HepG2 (cell line): Measurements from ENCODE around the gene ARAP1. TPM values are rescaled to one million over a fixed set of nuclear protein-coding genes. Genes with fewer than 3 reads are reported as not detected.

Experiments used
- ATAC-seq: fragments of 200-7000 bp; cut with Tn5 transposase; 3 replicates; pipeline ENCODE4 v1.9.1; 2020; ENCODE audit warnings: mild to moderate bottlenecking, moderate library complexity
- BruUV-seq: library from RNA; stranded (reverse); fragments of 400-500 nt; replicated peaks from 2 replicates; lab custom pipeline; 2021; lab: Mats Ljungman, UMichigan
- CTCF ChIA-PET: fragments of 300-600 bp; formaldehyde crosslinking; extraction: SDS; loops from one replicate; lab custom pipeline; 2021; ENCODE audit warnings: low total read pairs, inconsistent platforms, low intra/inter-chr PET ratio; lab: Yijun Ruan, JAX
- POLR2A ChIA-PET: fragments of 350-600 bp; sonication (Branson Sonifier 250); formaldehyde crosslinking; loops from one replicate; lab custom pipeline; 2020; ENCODE audit warnings: antibody characterized with exemption, inconsistent platforms; lab: Yijun Ruan, JAX
- DNase-seq: peaks from one replicate; pipeline ENCODE4 v3.0.0-alpha.2; 2015; ENCODE audit warnings: low spot score
- FAIRE-seq: peaks from 3 replicates; lab custom pipeline; 2011; peaks lifted over from hg19 to GRCh38; lab: Jason Lieb, UNC
- H2AFZ ChIP-seq: one replicate; pipeline ENCODE4 v1.6.1; 2011; ENCODE audit warnings: low read length, inconsistent platforms
- H3K27ac ChIP-seq: fragments of 300-600 bp; 3 replicates; pipeline ENCODE4 v1.8.0; 2011; ENCODE audit warnings: mixed run types, mild to moderate bottlenecking, mixed read lengths, low read length, inconsistent platforms; ENCODE audit not compliant: insufficient read depth; ENCODE audit errors: extremely low read length
- H3K27me3 ChIP-seq, 2 experiments: fragments of 200-600 bp in 1 of 2; 2 replicates in 1 of 2; 3 replicates in 1 of 2; pipeline versions ENCODE4 v1.6.0 to v1.8.0; 2011; ENCODE audit warnings: low read length in 2 of 2, mild to moderate bottlenecking in 2 of 2, moderate library complexity in 2 of 2, inconsistent platforms in 1 of 2; ENCODE audit not compliant: insufficient read depth in 2 of 2, control insufficient read depth in 1 of 2
- H3K36me3 ChIP-seq, 2 experiments: fragments of 200-600 bp in 1 of 2; replicated peaks in 1 of 2; 2 replicates in 1 of 2; 3 replicates in 1 of 2; pipeline versions ENCODE4 v1.5.1 to v1.8.0; 2011; ENCODE audit warnings: low read length in 2 of 2, inconsistent platforms in 1 of 2; ENCODE audit not compliant: insufficient read depth in 2 of 2, control insufficient read depth in 1 of 2
- H3K4me1 ChIP-seq: 2 replicates; pipeline ENCODE4 v1.5.1; 2012; ENCODE audit warnings: low read length, inconsistent platforms; ENCODE audit not compliant: insufficient read depth
- H3K4me2 ChIP-seq: 2 replicates; pipeline ENCODE4 v1.6.0; 2011; ENCODE audit warnings: low read depth, low read length, inconsistent platforms
- H3K4me3 ChIP-seq, 3 experiments: fragments of 200-600 bp in 1 of 3; sonication (generic), shearing (Covaris generic) in 1 of 3; replicated peaks in 1 of 3; 2 replicates each; pipeline ENCODE4 v1.5.1; 2011 to 2016; ENCODE audit warnings: low read length in 3 of 3, inconsistent platforms in 2 of 3, low read depth in 2 of 3, mild to moderate bottlenecking in 2 of 3, control low read depth in 1 of 3, mixed read lengths in 1 of 3; ENCODE audit not compliant: insufficient read depth in 1 of 3
- H3K79me2 ChIP-seq: one replicate; pipeline ENCODE4 v1.6.1; 2011; ENCODE audit warnings: low read length, inconsistent platforms; ENCODE audit not compliant: insufficient read depth
- H3K9ac ChIP-seq: 2 replicates; pipeline ENCODE4 v1.6.0; 2011; ENCODE audit warnings: mild to moderate bottlenecking, low read depth, low read length, inconsistent platforms; ENCODE audit not compliant: insufficient read depth
- H3K9me3 ChIP-seq: 2 replicates; pipeline ENCODE4 v1.5.1; 2012; ENCODE audit warnings: mild to moderate bottlenecking, low read length
- H4K20me1 ChIP-seq: 2 replicates; pipeline ENCODE4 v1.6.0; 2011; ENCODE audit warnings: inconsistent platforms, mild to moderate bottlenecking, low read length, moderate library complexity; ENCODE audit not compliant: insufficient read depth
- CBX2 ChIP-seq, 2 experiments: fragments of 200-600 bp in 1 of 2; sonication (generic); formaldehyde crosslinking in 1 of 2; IDR thresholded peaks; 2 replicates each; pipeline versions ENCODE4 v1.7.0 to v1.8.1; 2018 to 2022; ENCODE audit warnings: low read depth in 2 of 2, low read length in 1 of 2, mild to moderate bottlenecking in 1 of 2, missing genetic modification reagents in 1 of 2
- FOXA3 ChIP-seq: IDR thresholded peaks from 2 replicates; pipeline ENCODE4 v1.6.1; 2016; ENCODE audit warnings: missing genetic modification reagents, missing compliant biosample characterization
- IKZF1 ChIP-seq: fragments of 450-650 bp; IDR thresholded peaks from 2 replicates; pipeline ENCODE4 v1.7.1; 2016
- SALL1 ChIP-seq: sonication (generic); formaldehyde crosslinking; IDR thresholded peaks from 2 replicates; pipeline ENCODE4 v1.8.0; 2022; ENCODE audit warnings: mild to moderate bottlenecking, missing genetic modification reagents
- ZNF136 ChIP-seq: sonication (generic); formaldehyde crosslinking; IDR thresholded peaks from 2 replicates; pipeline ENCODE4 v1.8.1; 2022; ENCODE audit warnings: low read depth, mild to moderate bottlenecking, moderate library complexity, missing genetic modification reagents
- WGBS: methylation state at CpG from one replicate; pipeline ENCODE4 v1.1.6; 2017; ENCODE audit warnings: low lambda C conversion rate; 5-methylcytosine and 5-hydroxymethylcytosine counted together
- in situ Hi-C: cut with HindIII; loops from 2 replicates; pipeline ENCODE4 v1.10.0; 2017; ENCODE audit warnings: low pct_unique_long_range_greater_than_20kb; ENCODE audit not compliant: extremely low pct_ligation_motif_present
- intact Hi-C: fragments of 100-400 bp; cut with micrococcal nuclease; formaldehyde crosslinking; loops from one replicate; pipeline ENCODE4 v1.10.0; 2022; ENCODE audit not compliant: unreplicated experiment
- polyA plus RNA-seq, 8 experiments: library from polyadenylated mRNA; depleted of rRNA in 3 of 8; stranded (reverse) in 7 of 8; unstranded in 1 of 8; fragments of >200 nt; fragmentation: Illumina TruSeq in 4 of 8; extraction: Trizol in 4 of 8; gene quantifications; 2 replicates each; pipeline versions ENCODE4 v1.2.1 to v1.2.3, GENCODE V29; 2011 to 2016; ENCODE audit warnings: low read depth in 4 of 8, missing spikeins in 1 of 8, mixed read lengths in 1 of 8; ENCODE audit not compliant: insufficient read depth in 1 of 8
- total RNA-seq, 5 experiments: library from RNA; depleted of rRNA; stranded (reverse); fragments of >200 nt; fragmentation: Illumina TruSeq; extraction: Trizol; gene quantifications; 2 replicates each; pipeline ENCODE4 v1.2.3, GENCODE V29; 2016; ENCODE audit warnings: low read depth in 1 of 5
- TF ChIP-seq, protein P1 (sequence below), 2 experiments: sonication (generic) in 1 of 2; formaldehyde crosslinking in 1 of 2; IDR thresholded peaks; 2 replicates each; pipeline versions ENCODE4 v1.4.0 to v1.6.1; 2016 to 2020; ENCODE audit warnings: borderline replicate concordance in 1 of 2, low read depth in 1 of 2, mild to moderate bottlenecking in 1 of 2, missing genetic modification reagents in 1 of 2
- TF ChIP-seq, protein P2 (sequence below), 2 experiments: sonication (generic) in 1 of 2; formaldehyde crosslinking in 1 of 2; IDR thresholded peaks; 2 replicates each; pipeline versions ENCODE4 v1.4.0 to v1.6.1; 2018 to 2020; ENCODE audit warnings: missing genetic modification reagents in 2 of 2, borderline replicate concordance in 1 of 2, low read depth in 1 of 2, mild to moderate bottlenecking in 1 of 2, missing biosample characterization in 1 of 2
- TF ChIP-seq, protein P3 (sequence below): sonication (generic); formaldehyde crosslinking; IDR thresholded peaks from 2 replicates; pipeline ENCODE4 v1.5.1; 2020; ENCODE audit warnings: missing genetic modification reagents, mild to moderate bottlenecking, borderline replicate concordance

The ARAP1 gene
- total and polyA plus RNA-seq, 2 of the 13 experiments (the other 11 are each of a cell fraction or from before 2014, with no cell fraction given), result 43.2 to 55.5 TPM

DNA sequence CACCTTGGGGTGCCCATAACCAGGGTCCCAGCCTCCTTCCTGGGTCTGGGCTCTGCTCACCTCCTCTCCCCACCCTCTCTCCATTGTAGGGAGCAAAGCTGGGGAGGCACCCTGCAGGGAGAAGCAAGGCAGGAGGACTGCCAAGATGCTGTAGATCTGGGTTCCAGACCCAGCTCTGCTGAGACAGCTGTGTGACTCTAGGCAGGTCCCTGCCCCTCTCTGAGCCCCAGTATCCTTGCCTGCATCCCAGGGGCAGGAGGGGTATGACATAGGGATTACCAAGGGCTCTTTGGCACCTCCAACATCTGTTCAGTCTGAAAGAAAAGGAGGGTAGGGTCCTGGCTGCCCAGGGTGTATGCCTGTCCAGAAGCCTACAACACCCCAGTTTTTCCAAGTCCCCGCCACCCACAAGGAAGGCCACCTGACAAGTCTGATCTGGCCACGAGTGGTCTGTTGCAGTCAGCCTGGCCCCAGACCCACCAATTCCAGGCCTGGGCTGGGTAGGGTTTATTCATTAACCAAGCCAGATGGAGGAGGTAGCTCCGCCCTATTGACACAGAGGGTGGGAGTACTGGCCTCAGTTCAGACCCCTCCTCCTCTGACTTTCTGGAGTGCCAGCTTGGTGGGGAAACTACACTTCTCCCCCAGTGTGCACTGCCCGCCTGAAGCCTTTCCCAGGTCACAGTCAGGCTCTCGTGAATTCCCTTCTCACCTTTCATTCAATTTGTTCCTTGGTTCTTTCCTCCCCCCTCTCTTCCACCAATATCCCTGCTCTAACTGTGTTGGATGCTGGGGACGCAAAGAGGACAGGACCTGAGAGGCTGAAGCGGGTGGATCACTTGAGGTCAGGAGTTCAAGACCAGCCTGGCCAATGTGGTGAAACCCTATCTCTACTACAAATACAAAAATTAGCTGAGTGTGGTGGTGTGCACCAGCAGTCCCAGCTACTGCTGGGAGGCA, 26.6 kb upstream of the ARAP1 start (continued):
- no peak for TF ChIP-seq CBX2 (IDR thresholded peaks at IDR 0.05; ENCODE audit: low read depth, low read length)
- TF ChIP-seq CBX2 (CRISPR knock-in tag; IDR thresholded peaks at IDR 0.05; ENCODE audit: low read depth), result no peak
- TF ChIP-seq ZNF136, result no peak; the same call in 1 of the 2 replicates

DNA sequence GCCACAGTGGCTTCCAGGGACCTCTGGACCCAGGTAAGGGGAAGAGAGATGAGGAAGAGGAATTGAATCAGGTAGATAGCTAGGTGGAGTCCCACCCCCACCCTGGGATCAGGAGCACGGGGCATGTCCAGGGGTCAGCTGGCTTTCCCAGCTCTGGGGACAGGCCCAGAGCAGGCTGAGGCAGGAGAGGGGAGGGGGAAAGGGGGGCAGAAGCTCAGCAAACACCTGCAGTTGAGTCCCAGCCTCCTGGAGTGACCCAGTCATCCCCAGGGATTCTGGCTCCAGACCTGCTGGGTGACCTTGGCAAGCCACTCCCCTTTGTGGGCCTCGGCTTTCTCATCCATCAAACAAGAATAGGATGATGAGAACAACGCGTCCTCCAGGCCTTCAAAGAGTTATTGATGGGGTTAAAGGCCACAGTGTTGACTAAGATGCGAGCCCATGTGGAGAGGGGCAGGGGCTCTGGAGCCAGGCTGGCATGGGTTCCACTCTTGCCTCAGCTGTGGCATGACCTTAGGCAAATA, 25.6 kb upstream of the ARAP1 start:
- ATAC-seq, result peak; percentile 51
- no peak overlapping the region for H2AFZ ChIP-seq
- peak overlapping the region in 2 of 3 experiments; percentile 12 to 81; a peak in 2 of 6 replicates for H3K4me3 ChIP-seq
- peaks cover 58% of the 10 kb centered on the region for H3K79me2 ChIP-seq
- H3K9ac ChIP-seq, result peak overlapping the region; percentile 51
- H3K9me3 ChIP-seq, result no peaks in the 10 kb centered on the region
- FAIRE-seq, result peak; percentile 94
- CTCF ChIA-PET, result no interaction called here
- peaks cover 0 to 11% of the 10 kb centered on the region in 2 experiments; a peak in 3 of 5 replicates for H3K36me3 ChIP-seq
- 0% methylated on average over 5 of the region's 5 CpGs for WGBS
- intact Hi-C loops, result no loop called here
- H3K4me2 ChIP-seq, result peak overlapping the region; percentile 90
- peaks cover 87% of the 10 kb centered on the region for H3K4me1 ChIP-seq
- in situ Hi-C loops, result no loop called here
- POLR2A ChIA-PET, result interaction anchor here (0.9 to 10.0 kb wide), 7 partner anchors 9 to 28 kb away, joined by 3 to 103 read pairs (median 30); partner anchors contain the start of genes ARAP1 and STARD10
- peak; percentile 90 for DNase-seq
- H4K20me1 ChIP-seq, result peaks cover 7% of the 10 kb centered on the region; the same call in 1 of the 2 replicates
- H3K27me3 ChIP-seq, result no peaks in the 10 kb centered on the region; a peak in 1 of 5 replicates
- H3K27ac ChIP-seq, result peak overlapping the region; percentile 70
- no TSS peak for BruUV-seq
- no peak for TF ChIP-seq IKZF1
- TF ChIP-seq FOXA3, result peak; percentile 74; the same call in 1 of the 2 replicates
- TF ChIP-seq, protein P1, sequence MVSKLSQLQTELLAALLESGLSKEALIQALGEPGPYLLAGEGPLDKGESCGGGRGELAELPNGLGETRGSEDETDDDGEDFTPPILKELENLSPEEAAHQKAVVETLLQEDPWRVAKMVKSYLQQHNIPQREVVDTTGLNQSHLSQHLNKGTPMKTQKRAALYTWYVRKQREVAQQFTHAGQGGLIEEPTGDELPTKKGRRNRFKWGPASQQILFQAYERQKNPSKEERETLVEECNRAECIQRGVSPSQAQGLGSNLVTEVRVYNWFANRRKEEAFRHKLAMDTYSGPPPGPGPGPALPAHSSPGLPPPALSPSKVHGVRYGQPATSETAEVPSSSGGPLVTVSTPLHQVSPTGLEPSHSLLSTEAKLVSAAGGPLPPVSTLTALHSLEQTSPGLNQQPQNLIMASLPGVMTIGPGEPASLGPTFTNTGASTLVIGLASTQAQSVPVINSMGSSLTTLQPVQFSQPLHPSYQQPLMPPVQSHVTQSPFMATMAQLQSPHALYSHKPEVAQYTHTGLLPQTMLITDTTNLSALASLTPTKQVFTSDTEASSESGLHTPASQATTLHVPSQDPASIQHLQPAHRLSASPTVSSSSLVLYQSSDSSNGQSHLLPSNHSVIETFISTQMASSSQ (IDR thresholded peaks at IDR 0.05; ENCODE audit: low read depth), result peak; percentile 62; the same call in 1 of the 2 replicates
- TF ChIP-seq, protein P1 (CRISPR knock-in tag; IDR thresholded peaks at IDR 0.05; ENCODE audit: borderline replicate concordance), result peak; percentile 53; the same call in 1 of the 2 replicates
- TF ChIP-seq, protein P2, sequence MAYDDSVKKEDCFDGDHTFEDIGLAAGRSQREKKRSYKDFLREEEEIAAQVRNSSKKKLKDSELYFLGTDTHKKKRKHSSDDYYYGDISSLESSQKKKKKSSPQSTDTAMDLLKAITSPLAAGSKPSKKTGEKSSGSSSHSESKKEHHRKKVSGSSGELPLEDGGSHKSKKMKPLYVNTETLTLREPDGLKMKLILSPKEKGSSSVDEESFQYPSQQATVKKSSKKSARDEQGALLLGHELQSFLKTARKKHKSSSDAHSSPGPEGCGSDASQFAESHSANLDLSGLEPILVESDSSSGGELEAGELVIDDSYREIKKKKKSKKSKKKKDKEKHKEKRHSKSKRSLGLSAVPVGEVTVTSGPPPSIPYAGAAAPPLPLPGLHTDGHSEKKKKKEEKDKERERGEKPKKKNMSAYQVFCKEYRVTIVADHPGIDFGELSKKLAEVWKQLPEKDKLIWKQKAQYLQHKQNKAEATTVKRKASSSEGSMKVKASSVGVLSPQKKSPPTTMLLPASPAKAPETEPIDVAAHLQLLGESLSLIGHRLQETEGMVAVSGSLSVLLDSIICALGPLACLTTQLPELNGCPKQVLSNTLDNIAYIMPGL (CRISPR knock-in tag; IDR thresholded peaks at IDR 0.05; ENCODE audit: borderline replicate concordance in 1 of 2, low read depth in 1 of 2), result 0 out of 4 replicates have a peak, but pooled peaks of 1 of the 2 experiments have one; percentile 23
- TF ChIP-seq, protein P3, sequence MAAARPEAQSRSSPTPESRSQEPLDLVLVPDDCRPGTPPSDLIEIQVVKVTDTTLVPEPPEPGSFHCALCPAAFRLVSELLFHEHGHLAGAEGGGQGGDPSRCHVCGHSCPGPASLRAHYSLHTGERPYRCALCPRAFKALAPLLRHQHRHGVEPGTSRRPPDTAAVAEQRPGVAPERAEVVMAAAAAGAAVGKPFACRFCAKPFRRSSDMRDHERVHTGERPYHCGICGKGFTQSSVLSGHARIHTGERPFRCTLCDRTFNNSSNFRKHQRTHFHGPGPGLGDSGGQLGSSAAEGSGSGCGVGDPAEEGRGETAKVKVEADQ (CRISPR knock-in tag), result no peak; the same call in 1 of the 2 replicates
- peak; percentile 87 for TF ChIP-seq SALL1 (CRISPR knock-in tag)
